IPS-NIHi11 (cell line): ENCODE measurements around the gene SOS1.

Experiments
- DNase-seq: peaks from one replicate; pipeline ENCODE4 v3.0.0; 2012; ENCODE audit warnings: mixed read lengths, low spot score

The SOS1 gene

GRCh38 chr2:39024833-39025232 lies 96.0 kb downstream of the SOS1 start:
- no peak for DNase-seq

DNA sequence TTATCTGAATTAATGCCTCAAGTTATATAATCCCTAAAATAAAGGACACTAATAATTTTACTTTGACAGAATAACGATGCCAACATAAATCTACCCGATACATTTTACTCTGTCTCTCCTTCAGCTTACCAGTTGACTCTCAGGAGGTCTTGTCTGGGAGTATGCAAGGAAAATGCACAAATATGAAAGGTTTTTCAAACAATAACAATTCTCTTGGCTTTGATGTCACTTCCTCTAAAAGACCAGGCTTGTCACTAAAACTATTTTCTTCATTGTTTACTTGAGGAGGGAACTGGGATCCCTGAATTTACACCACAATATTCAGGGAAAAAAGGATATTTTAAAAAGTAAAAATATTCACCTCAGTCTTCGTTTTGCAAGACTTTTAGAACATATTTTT lies 97.2 kb downstream of the SOS1 start:
- no peak for DNase-seq

GRCh38 chr2:39022642-39023235 lies 98.1 kb downstream of the SOS1 start:
- DNase-seq: no peak

GRCh38 chr2:39020383-39020782 lies 100.5 kb downstream of the SOS1 start:
- no peak for DNase-seq

- no peak for DNase-seq
Measured at GRCh38 chr2:39018638-39019037, 102.2 kb downstream of the SOS1 start.

DNA sequence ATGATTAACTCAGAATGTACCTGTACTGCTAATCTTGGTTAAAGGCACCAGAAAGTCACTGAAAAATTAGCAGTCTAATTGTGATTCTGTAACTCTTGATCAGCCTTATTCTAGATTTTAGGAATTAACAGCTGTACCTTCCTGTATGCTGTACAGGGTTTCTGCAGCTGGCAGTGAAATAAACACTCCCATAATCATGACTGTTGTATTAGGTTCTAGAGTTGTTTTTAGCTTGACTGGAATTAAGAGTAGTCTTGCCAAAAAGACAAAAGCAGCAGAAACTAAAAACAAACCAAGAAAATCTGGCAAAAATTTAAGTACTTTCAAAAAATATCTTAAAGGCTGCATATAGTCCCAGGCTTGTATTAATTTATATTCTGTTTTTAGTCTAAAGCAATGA lies 103.5 kb downstream of the SOS1 start:
- DNase-seq: no peak

- DNase-seq: no peak
Measured at GRCh38 chr2:39015424-39015823, 105.4 kb downstream of the SOS1 start.

- DNase-seq: no peak
Measured at GRCh38 chr2:39013871-39014270, 107.0 kb downstream of the SOS1 start.

- no peak for DNase-seq
Measured at GRCh38 chr2:39008665-39009064, 112.2 kb downstream of the SOS1 start.

- peak; percentile 7 for DNase-seq
Measured at GRCh38 chr2:39007875-39008504, 112.9 kb downstream of the SOS1 start.

GRCh38 chr2:39000552-39000951 lies 120.3 kb downstream of the SOS1 start:
- no peak for DNase-seq

DNA sequence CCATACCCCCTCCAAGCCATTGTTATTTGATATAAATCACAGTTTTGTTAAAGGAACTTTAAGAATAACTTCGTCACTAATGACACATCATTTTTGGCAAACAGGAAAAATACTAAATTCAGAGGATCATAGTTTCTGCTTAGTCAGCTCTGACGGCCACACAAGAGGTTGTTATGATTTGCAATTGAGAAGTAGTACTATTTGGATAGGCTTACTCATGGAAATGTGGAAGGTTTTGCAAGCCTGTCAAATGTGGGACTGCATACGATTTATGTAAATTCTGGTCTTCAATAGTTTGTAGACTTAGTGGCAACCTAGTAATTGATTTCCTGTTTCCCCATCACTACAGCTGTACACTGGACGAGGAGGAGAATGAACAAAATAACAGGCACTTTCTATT lies 123.1 kb downstream of the SOS1 start:
- DNase-seq: no peak

DNA sequence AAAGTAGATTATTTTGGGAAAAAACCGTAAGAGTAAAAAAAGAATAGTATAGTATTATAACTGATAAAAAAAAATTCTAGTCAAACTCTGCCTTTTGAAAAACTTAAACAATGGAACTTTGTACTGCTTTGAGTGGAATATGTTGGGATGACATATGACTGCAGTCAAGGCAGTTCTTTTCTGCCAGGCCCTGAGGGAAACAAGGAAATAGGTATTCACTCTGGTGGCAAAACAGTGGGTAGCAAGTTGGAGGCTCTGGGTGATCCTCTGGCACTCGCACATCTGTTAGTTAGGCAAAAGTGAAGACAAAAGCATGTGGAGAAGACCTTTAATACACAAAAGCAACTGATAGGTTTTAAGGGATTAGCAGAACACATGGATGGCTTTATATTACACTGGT lies 129.0 kb downstream of the SOS1 start:
- no peak for DNase-seq

DNA sequence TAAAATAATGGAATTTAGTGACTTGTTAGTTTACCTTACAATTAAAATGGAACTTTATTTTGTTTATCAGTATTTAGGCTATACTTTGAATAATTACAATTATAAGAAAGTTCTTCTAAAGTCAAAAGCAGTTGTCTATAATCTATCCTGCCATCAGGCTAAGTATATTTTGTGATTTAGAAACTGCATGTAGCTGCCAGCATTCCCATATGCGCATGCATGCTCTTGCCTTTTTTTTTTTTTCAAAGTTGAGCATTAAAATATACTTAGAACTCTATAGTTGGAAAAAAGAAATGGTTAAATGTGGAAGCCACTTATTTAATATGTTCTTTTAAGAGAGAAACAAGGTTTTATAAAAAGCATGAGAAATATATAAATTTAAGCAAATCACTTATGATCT lies 132.1 kb downstream of the SOS1 start:
- DNase-seq: no peak

DNA sequence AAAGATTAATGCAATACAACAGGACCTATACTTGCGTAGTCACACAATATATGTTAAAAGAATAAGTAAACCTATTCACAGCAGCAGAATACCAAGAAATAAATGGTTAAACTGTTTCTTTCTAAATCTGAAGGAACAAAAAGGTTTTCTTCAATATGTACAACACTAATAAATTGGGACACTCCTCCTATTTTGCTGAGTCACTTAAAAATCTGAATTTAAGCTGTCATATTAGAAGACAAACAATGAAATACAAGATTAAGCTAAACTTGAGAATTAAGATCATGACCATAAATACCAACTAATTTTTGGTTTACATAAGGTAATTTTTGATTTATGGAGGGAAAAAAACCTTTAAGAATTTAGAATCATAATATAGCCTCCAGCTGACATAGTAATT lies 138.4 kb downstream of the SOS1 start:
- DNase-seq: no peak

GRCh38 chr2:38981670-38982357 lies 139.0 kb downstream of the SOS1 start:
- no peak for DNase-seq

- DNase-seq: no peak
Measured at GRCh38 chr2:38981003-38981669, 139.7 kb downstream of the SOS1 start.

GRCh38 chr2:38978908-38979307 lies 141.9 kb downstream of the SOS1 start:
- no peak for DNase-seq

DNA sequence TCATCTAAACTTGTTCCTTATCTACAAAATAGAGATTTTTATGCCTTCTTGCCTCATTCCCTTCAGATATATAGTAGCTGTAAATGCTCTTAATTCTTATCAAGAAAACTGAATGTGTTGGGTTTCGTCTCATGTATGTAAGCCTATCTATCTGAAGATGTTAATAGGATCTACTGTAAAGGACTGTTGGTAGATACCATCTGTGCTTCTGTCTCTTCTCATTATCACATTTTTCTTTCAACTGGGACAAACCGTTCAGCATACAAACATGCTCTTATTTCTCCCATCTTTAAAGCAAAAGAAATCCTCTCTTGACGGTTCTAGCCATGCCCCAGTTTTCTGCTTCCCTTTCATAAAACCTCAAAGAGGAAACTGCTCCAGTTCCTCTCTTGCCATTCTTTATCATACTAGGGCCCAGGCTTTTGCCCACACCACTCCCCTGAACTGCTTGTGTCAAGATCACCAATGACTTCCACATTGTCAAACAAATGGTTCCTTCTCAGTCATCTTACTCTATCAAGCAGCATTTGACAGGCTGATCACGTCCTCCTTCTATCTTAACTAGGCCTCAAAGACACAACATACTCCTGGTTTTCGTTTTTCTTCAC lies 142.5 kb downstream of the SOS1 start:
- DNase-seq: no peak

DNA sequence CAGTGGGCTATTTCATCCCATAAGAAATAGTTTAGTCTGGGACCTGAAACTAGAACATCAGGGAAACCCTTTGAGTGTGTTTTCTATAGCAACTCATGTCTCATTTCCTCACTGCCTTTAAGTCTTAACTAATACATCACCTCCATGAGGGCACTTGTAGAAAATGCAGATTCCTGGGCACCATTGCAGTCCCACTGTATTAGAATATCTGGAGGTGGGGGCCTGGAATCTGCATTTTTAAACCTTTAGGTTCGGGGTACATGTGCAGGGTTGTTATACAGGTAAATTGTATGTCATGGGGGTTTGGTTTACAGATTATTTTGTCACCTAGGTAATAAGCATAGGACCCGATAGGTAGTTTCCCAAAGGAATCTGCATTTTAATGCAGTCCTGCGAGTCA lies 143.8 kb downstream of the SOS1 start:
- DNase-seq: no peak

- DNase-seq: no peak
Measured at GRCh38 chr2:38975042-38975441, 145.8 kb downstream of the SOS1 start.

DNA sequence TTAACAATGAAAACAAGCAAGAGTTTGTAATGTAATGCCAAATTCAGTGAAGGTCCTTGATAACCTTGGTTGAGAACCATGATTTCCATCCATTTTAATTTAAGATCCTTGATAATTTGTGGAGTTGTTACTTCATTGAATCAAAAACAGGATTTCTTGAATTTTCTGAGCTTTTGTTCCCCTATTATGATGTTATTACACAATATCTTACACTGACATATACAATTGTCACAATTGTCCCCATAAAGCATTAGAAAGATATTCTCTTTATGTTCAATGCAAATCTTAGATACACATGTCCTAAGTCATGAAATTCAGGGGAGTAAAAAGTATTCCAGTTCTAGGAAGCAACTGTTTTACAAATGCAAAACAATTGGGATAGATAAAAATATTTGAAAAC lies 147.6 kb downstream of the SOS1 start:
- no peak for DNase-seq

- DNase-seq: no peak
Measured at GRCh38 chr2:38971377-38971776, 149.5 kb downstream of the SOS1 start.
